CD4-positive, alpha-beta T cell treated with Interleukin-12 subunit alpha and Interleukin-12 subunit beta, for 1 hour (primary cell): ENCODE results near the gene SUSD6.
A peak's percentile ranks its signal among the peaks of the same experiment; 100 is the strongest.
"Not testable (repeated sequence)": the region's sequence is repeated elsewhere in the genome, so short reads cannot be mapped to it uniquely, and the experiment has no call there.

Experiments used
- DNase-seq: peaks from one replicate; pipeline ENCODE4 v3.0.0-alpha.2; 2020

Gene SUSD6

GRCh38 chr14:69719501-69719951 lies 108.1 kb downstream of the SUSD6 start:
- DNase-seq, result no peak

- no peak for DNase-seq
Measured at GRCh38 chr14:69720912-69721311, 109.5 kb downstream of the SUSD6 start.

GRCh38 chr14:69726761-69727511 lies 115.5 kb downstream of the SUSD6 start:
- peak; percentile 86 for DNase-seq

- no peak for DNase-seq
Measured at GRCh38 chr14:69727860-69728259, 116.5 kb downstream of the SUSD6 start.

GRCh38 chr14:69731919-69732598 lies 120.7 kb downstream of the SUSD6 start:
- not testable (repeated sequence) for DNase-seq

- DNase-seq, result not testable (repeated sequence)
Measured at GRCh38 chr14:69736405-69736804, 125.0 kb downstream of the SUSD6 start.

GRCh38 chr14:69741055-69741454 lies 129.7 kb downstream of the SUSD6 start:
- DNase-seq, result no peak

- no peak for DNase-seq
Measured at GRCh38 chr14:69749956-69750355, 138.6 kb downstream of the SUSD6 start.

GRCh38 chr14:69750495-69750894 lies 139.1 kb downstream of the SUSD6 start:
- DNase-seq, result no peak

GRCh38 chr14:69752773-69753172 lies 141.4 kb downstream of the SUSD6 start:
- no peak for DNase-seq

- no peak for DNase-seq
Measured at GRCh38 chr14:69753860-69754259, 142.5 kb downstream of the SUSD6 start.

GRCh38 chr14:69754487-69754886 lies 143.1 kb downstream of the SUSD6 start:
- no peak for DNase-seq

- DNase-seq, result no peak
Measured at GRCh38 chr14:69755296-69755695, 143.9 kb downstream of the SUSD6 start.

GRCh38 chr14:69755784-69756183 lies 144.4 kb downstream of the SUSD6 start:
- DNase-seq, result no peak

- DNase-seq, result no peak
Measured at GRCh38 chr14:69756298-69756697, 144.9 kb downstream of the SUSD6 start.

GRCh38 chr14:69760810-69761209 lies 149.4 kb downstream of the SUSD6 start:
- DNase-seq, result no peak

GRCh38 chr14:69763761-69764510 lies 152.5 kb downstream of the SUSD6 start:
- DNase-seq, result no peak
